ENCODE measurements around the gene PTGDS. TPM values are rescaled to one million over a fixed set of nuclear protein-coding genes. Genes with fewer than 3 reads are reported as not detected.

Gene PTGDS
- total RNA-seq, 2 donors from 2014 or later: 13.8 to 22.1 TPM

- no peaks in the 10 kb centered on the region for H3K4me1 ChIP-seq (ENCODE audit: control insufficient read depth, insufficient read depth, low read length)
- H3K36me3 ChIP-seq (ENCODE audit: control insufficient read depth, insufficient read depth, low read length): no peaks in the 10 kb centered on the region
- no peak overlapping the region for H3K4me3 Mint-ChIP-seq
- no peak for DNase-seq
- no peaks in the 10 kb centered on the region for H3K36me3 Mint-ChIP-seq (ENCODE audit: low read depth)
- H3K4me3 ChIP-seq (ENCODE audit: low read length): no peak overlapping the region
- H3K27me3 Mint-ChIP-seq (ENCODE audit: insufficient read depth): peaks cover 5% of the 10 kb centered on the region
- no peaks in the 10 kb centered on the region for H3K4me1 Mint-ChIP-seq
- no peaks in the 10 kb centered on the region for H3K9me3 ChIP-seq (ENCODE audit: control insufficient read depth, low read length)
- H3K27me3 ChIP-seq (ENCODE audit: control insufficient read depth, insufficient read depth, low read length, poor library complexity, severe bottlenecking): no peaks in the 10 kb centered on the region
- H3K9me3 Mint-ChIP-seq: no peaks in the 10 kb centered on the region
- H3K27ac ChIP-seq (ENCODE audit: low read depth, low read length): no peak overlapping the region
- 77 to 97% methylated on average over 4 to 6 of the region's 6 CpGs for WGBS, 2 experiments (ENCODE audit: insufficient coverage in 1 of 2, insufficient read length in 1 of 2)
- TF ChIP-seq CTCF (conservative IDR thresholded peaks at IDR 0.05): no peak
- no peak overlapping the region for H3K27ac Mint-ChIP-seq
- no peak overlapping the region for H3K9ac ChIP-seq (ENCODE audit: extremely low read depth, low read length, poor library complexity, severe bottlenecking)
These were observed 19.4 kb upstream of the PTGDS start for GRCh38 chr9:136957901-136958300.

GRCh38 chr9:136958473-136958872, 18.8 kb upstream of the PTGDS start:
- no peak for TF ChIP-seq CTCF (conservative IDR thresholded peaks at IDR 0.05)
- Histone ChIP-seq H3K27ac (ENCODE audit: low read depth, low read length) (no peak overlapping the region), H3K27me3 (ENCODE audit: control insufficient read depth, insufficient read depth, low read length, poor library complexity, severe bottlenecking) (no peaks in the 10 kb centered on the region), H3K9me3 (ENCODE audit: control insufficient read depth, low read length) (no peaks in the 10 kb centered on the region), H3K9ac (ENCODE audit: extremely low read depth, low read length, poor library complexity, severe bottlenecking) (no peak overlapping the region), H3K4me1 (ENCODE audit: control insufficient read depth, insufficient read depth, low read length) (no peaks in the 10 kb centered on the region), H3K4me3 (ENCODE audit: low read length) (no peak overlapping the region), H3K36me3 (ENCODE audit: control insufficient read depth, insufficient read depth, low read length) (no peaks in the 10 kb centered on the region)
- Mint-ChIP-seq H3K27ac (no peak overlapping the region), H3K27me3 (ENCODE audit: insufficient read depth) (peaks cover 5% of the 10 kb centered on the region), H3K9me3 (no peaks in the 10 kb centered on the region), H3K4me3 (no peak overlapping the region), H3K4me1 (no peaks in the 10 kb centered on the region), H3K36me3 (ENCODE audit: low read depth) (no peaks in the 10 kb centered on the region)
- no peak for DNase-seq
- 85 to 88% methylated on average over 4 to 7 of the region's 7 CpGs for WGBS, 2 experiments (ENCODE audit: insufficient coverage in 1 of 2, insufficient read length in 1 of 2)

GRCh38 chr9:136958898-136959850, 18.1 kb upstream of the PTGDS start:
- Histone ChIP-seq H3K36me3 (ENCODE audit: control insufficient read depth, insufficient read depth, low read length) (no peaks in the 10 kb centered on the region), H3K4me3 (ENCODE audit: low read length) (no peak overlapping the region), H3K4me1 (ENCODE audit: control insufficient read depth, insufficient read depth, low read length) (no peaks in the 10 kb centered on the region), H3K9ac (ENCODE audit: extremely low read depth, low read length, poor library complexity, severe bottlenecking) (no peak overlapping the region), H3K9me3 (ENCODE audit: control insufficient read depth, low read length) (no peaks in the 10 kb centered on the region), H3K27ac (ENCODE audit: low read depth, low read length) (no peak overlapping the region), H3K27me3 (ENCODE audit: control insufficient read depth, insufficient read depth, low read length, poor library complexity, severe bottlenecking) (no peaks in the 10 kb centered on the region)
- no peaks in the 10 kb centered on the region for H3K9me3 Mint-ChIP-seq
- H3K4me3 Mint-ChIP-seq: no peak overlapping the region
- peaks cover 5% of the 10 kb centered on the region for H3K27me3 Mint-ChIP-seq (ENCODE audit: insufficient read depth)
- WGBS, 2 experiments (ENCODE audit: insufficient coverage in 1 of 2, insufficient read length in 1 of 2): 90 to 93% methylated on average over 7 to 28 of the region's 28 CpGs
- no peak for TF ChIP-seq CTCF (conservative IDR thresholded peaks at IDR 0.05)
- DNase-seq: no peak
- no peak overlapping the region for H3K27ac Mint-ChIP-seq
- no peaks in the 10 kb centered on the region for H3K36me3 Mint-ChIP-seq (ENCODE audit: low read depth)
- no peaks in the 10 kb centered on the region for H3K4me1 Mint-ChIP-seq

Measured in endodermal cell (in vitro differentiated cells).